Gastroesophageal sphincter (tissue), 4 donors: Measurements from ENCODE around the gene PITPNM1. TPM values are rescaled to one million over a fixed set of nuclear protein-coding genes. Genes with fewer than 3 reads are reported as not detected.
"Not testable (repeated sequence)": the region's sequence is repeated elsewhere in the genome, so short reads cannot be mapped to it uniquely, and the experiment has no call there.

Experiments used
- ATAC-seq: fragments of 150-250 bp; one replicate; pipeline ENCODE4 v1.9.1; 2016; ENCODE audit warnings: mild to moderate bottlenecking, moderate library complexity
- H3K27ac ChIP-seq, 4 donors: fragments of 200-600 bp; sonication (generic) in 3 of 4; 1 replicate in 3 of 4; 2 replicates in 1 of 4; pipeline ENCODE4 v1.5.1; 2016 to 2019
- H3K27me3 ChIP-seq: fragments of 200-600 bp; sonication (generic); one replicate; pipeline ENCODE4 v1.5.1; 2019
- H3K36me3 ChIP-seq, 2 donors: fragments of 200-600 bp; sonication (generic); one replicate each; pipeline ENCODE4 v1.5.1; 2019; ENCODE audit warnings: control low read depth in 1 of 2
- H3K4me1 ChIP-seq, 3 donors: fragments of 200-600 bp; sonication (generic); 1 replicate in 2 of 3; 2 replicates in 1 of 3; pipeline ENCODE4 v1.5.1; 2016 to 2019; ENCODE audit warnings: control low read depth in 2 of 3
- H3K4me3 ChIP-seq, 2 donors: fragments of 200-600 bp; sonication (generic); one replicate each; pipeline ENCODE4 v1.5.1; 2019; ENCODE audit warnings: mild to moderate bottlenecking in 1 of 2, moderate library complexity in 1 of 2
- H3K9me3 ChIP-seq, 3 donors: fragments of 200-600 bp; sonication (generic); one replicate each; pipeline ENCODE4 v1.5.1; 2017 to 2019; ENCODE audit warnings: control low read depth in 2 of 3
- CTCF ChIP-seq, 4 experiments: fragments of 200-600 bp in 2 of 4; fragments of 450-650 bp in 2 of 4; sonication (generic) in 1 of 4; IDR thresholded peaks; one replicate each; pipeline ENCODE4 v1.5.1; 2017 to 2019; ENCODE audit warnings: antibody characterized with exemption in 4 of 4, mild to moderate bottlenecking in 2 of 4, moderate library complexity in 2 of 4
- EP300 ChIP-seq: sonication (generic); formaldehyde crosslinking; IDR thresholded peaks from one replicate; pipeline ENCODE4 v1.6.1; 2017; ENCODE audit warnings: antibody characterized with exemption, mild to moderate bottlenecking
- POLR2A ChIP-seq, 2 donors: fragments of 450-650 bp; IDR thresholded peaks; one replicate each; pipeline ENCODE4 v1.6.1; 2017; ENCODE audit warnings: antibody characterized with exemption in 2 of 2, mild to moderate bottlenecking in 2 of 2, moderate library complexity in 1 of 2
- POLR2AphosphoS5 ChIP-seq: sonication (generic); formaldehyde crosslinking; IDR thresholded peaks from one replicate; pipeline ENCODE4 v1.6.1; 2017; ENCODE audit warnings: antibody characterized with exemption
- WGBS, 2 donors: methylation state at CpG; one replicate each; pipeline ENCODE4 v1.1.5; 2018; ENCODE audit warnings: low coverage in 1 of 2; 5-methylcytosine and 5-hydroxymethylcytosine counted together
- total RNA-seq, 4 donors: library from RNA; depleted of rRNA; stranded (reverse); fragments of >200 nt; gene quantifications; one replicate each; pipeline ENCODE4 v1.1.0, GENCODE V29; 2016

Gene PITPNM1
- total RNA-seq = 10 to 100 TPM in 3 of 4 donors, 1 to 10 TPM in 1; 9.5 to 18.7 (median 15.4) TPM

DNA sequence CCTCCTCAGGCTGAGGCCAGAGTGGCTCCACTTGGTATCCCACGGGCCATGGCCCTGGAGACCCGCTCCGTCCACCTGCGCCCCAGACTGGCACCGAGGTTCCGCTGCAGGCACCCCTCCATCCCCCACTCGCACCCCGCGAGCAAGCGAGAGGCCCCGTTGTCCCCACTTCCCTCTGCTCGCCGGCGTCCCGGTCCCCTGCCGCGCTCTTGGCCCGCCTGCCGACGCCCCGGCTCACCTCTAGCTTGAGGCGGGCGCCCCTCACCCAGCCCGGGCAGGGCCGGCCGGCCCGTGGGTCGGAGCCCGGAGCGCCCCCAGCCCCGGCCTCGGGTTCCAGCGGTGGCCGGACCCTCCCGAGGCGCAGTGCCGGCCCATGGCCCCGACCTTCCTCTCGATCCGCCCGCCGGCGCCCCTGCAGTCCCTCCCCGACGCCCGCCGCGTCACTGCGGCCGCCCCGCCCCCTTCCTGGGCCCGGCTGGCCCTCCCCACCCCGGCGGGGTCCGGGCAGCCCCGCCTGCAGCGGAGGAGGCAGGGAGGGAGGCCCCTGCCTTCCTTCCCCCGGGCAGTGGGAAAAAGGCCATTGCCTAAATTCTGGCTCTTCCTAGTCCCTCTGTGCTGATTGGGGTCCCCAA, at the start of gene PITPNM1:
PITPNM1 (minus strand) TSS at position 414 of the 632 bp plus-strand sequence. CDS start 1,183 bp downstream, outside the sequence.
- peak; percentile 4 for ATAC-seq
- WGBS, 2 donors = no CpG with 5 or more reads among the region's 58 CpGs

DNA sequence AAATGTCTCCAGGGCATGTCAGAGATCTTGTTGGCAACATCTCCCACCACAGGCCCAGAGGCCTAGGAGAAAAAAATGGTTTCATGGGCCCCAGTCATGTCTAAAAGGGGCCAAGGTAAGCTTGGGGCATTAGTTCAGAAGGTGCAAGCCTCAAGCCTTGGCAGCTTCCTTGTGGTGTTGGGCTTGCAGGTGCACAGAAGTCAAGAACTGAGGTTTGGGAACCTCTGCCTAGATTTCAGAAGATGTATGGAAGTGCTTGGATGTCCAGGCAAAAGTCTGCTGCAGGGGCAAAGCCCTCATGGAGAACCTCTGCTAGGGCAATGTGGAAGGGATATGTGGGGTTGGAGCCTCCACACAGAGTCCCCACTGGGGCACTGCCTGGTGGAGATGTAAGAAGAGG, 46.5 kb upstream of the PITPNM1 start:
- not testable (repeated sequence) for H3K4me1 ChIP-seq, H3K4me3 ChIP-seq, H3K9me3 ChIP-seq, H3K27me3 ChIP-seq, ATAC-seq, H3K27ac ChIP-seq, H3K36me3 ChIP-seq

More for the DNA sequence above, at the start of gene PITPNM1:
- TF ChIP-seq POLR2AphosphoS5 (no peak), POLR2A (IDR thresholded peaks at IDR 0.05) (peak; percentile 29 to 32)
- H3K9me3 ChIP-seq = no peaks in the 10 kb centered on the region
- H3K27me3 ChIP-seq = peaks cover 32% of the 10 kb centered on the region
- peak within 1 kb of the TSS; percentile 60 to 100 (median 96) for H3K27ac ChIP-seq
- H3K36me3 ChIP-seq = peaks cover 0 to 24% of the 10 kb centered on the region in 2 donors
- peak within 1 kb of the TSS; percentile 45 to 67 for H3K4me3 ChIP-seq
- peaks cover 0 to 58% (median 34%) of the 10 kb centered on the region in 3 donors for H3K4me1 ChIP-seq

DNA sequence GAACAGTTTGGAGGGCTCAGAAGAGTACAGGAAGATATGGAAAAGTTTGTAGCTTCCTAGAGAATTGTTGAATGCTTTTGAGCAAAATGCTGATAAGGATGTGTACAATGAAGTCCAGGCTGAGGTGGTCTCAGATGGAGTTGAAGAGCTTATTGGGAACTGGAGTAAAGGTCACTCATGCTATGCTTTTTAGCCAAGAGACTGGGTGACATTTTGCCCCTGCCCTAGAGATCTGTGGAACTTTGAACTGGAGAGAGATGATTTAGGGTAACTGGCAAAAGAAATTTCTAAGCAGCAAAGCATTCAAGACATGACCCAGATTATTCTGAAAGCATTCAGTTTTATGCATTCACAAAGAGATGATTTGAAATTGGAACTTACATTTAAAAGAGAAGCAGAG, 46.0 kb upstream of the PITPNM1 start:
- Histone ChIP-seq H3K36me3 (no peaks in the 10 kb centered on the region), H3K4me3 (no peak overlapping the region), H3K9me3 (no peaks in the 10 kb centered on the region)

GRCh38 chr11:67548555-67549110, 43.5 kb upstream of the PITPNM1 start:
- Histone ChIP-seq H3K27ac (no peak overlapping the region), H3K27me3 (no peaks in the 10 kb centered on the region), H3K4me1 (no peaks in the 10 kb centered on the region), H3K9me3 (no peaks in the 10 kb centered on the region), H3K4me3 (no peak overlapping the region), H3K36me3 (no peaks in the 10 kb centered on the region)
- ATAC-seq = no peak
- 89 to 97% methylated on average over 3 to 9 of the region's 9 CpGs for WGBS, 2 donors
- TF ChIP-seq EP300 (no peak), POLR2AphosphoS5 (no peak), POLR2A (IDR thresholded peaks at IDR 0.05) (no peak), CTCF (IDR thresholded peaks at IDR 0.05) (no peak)

More for the DNA sequence above, 46.0 kb upstream of the PITPNM1 start:
- H3K27me3 ChIP-seq = no peaks in the 10 kb centered on the region
- no peak for TF ChIP-seq CTCF (IDR thresholded peaks at IDR 0.05)
- TF ChIP-seq POLR2AphosphoS5 = no peak
- TF ChIP-seq POLR2A (IDR thresholded peaks at IDR 0.05) = no peak
- TF ChIP-seq EP300 = no peak
- no peaks in the 10 kb centered on the region for H3K4me1 ChIP-seq
- ATAC-seq = no peak
- H3K27ac ChIP-seq = no peak overlapping the region

- not testable (repeated sequence) for H3K27ac ChIP-seq, H3K36me3 ChIP-seq, H3K9me3 ChIP-seq, H3K4me1 ChIP-seq, H3K4me3 ChIP-seq, ATAC-seq, H3K27me3 ChIP-seq
- WGBS, 2 donors = 74 to 100% methylated on average over 1 to 3 of the region's 4 CpGs
These were observed 42.9 kb upstream of the PITPNM1 start for GRCh38 chr11:67548112-67548511.

- WGBS, 2 donors = 40% methylated on average over 1 of the region's 8 CpGs; no CpG with 5 or more reads in 1 of the 2 donors
- Histone ChIP-seq H3K4me3 (no peak overlapping the region), H3K36me3 (no peaks in the 10 kb centered on the region), H3K4me1 (no peaks in the 10 kb centered on the region), H3K27ac (no peak overlapping the region), H3K9me3 (no peaks in the 10 kb centered on the region), H3K27me3 (no peaks in the 10 kb centered on the region)
- TF ChIP-seq CTCF (IDR thresholded peaks at IDR 0.05) = no peak
- no peak for TF ChIP-seq EP300
- TF ChIP-seq POLR2A (IDR thresholded peaks at IDR 0.05) = no peak
- TF ChIP-seq POLR2AphosphoS5 = no peak
- ATAC-seq = no peak
These were observed 40.1 kb upstream of the PITPNM1 start for GRCh38 chr11:67545280-67545679.
